OCI-LY1 (cell line): ENCODE results near the gene EPB41L4A.

Source experiments
- CTCF ChIP-seq: fragments of 200-600 bp; sonication (generic), shearing (Covaris generic); IDR thresholded peaks from 2 replicates; pipeline ENCODE4 v1.5.1; 2017; ENCODE audit warnings: mild to moderate bottlenecking, antibody characterized with exemption, low read length, moderate library complexity, mixed read lengths
- EZH2 ChIP-seq: fragments of 200-600 bp; sonication (generic), shearing (Covaris generic); IDR thresholded peaks from 2 replicates; pipeline ENCODE4 v1.8.0; 2017; ENCODE audit warnings: borderline replicate concordance, mixed run types, mild to moderate bottlenecking, antibody characterized with exemption, low read length, moderate library complexity, mixed read lengths

GRCh38 chr5:112196584-112196983 is 222.5 kb downstream of the EPB41L4A start:
- TF ChIP-seq CTCF (no peak), EZH2 (no peak)
